GM10266 (cell line): ENCODE data around the gene CNKSR2.

Experiments used
- DNase-seq: peaks from one replicate; pipeline ENCODE4 v3.0.0; 2012; ENCODE audit errors: extremely low spot score
- CTCF ChIP-seq: IDR thresholded peaks from 2 replicates; pipeline ENCODE4 v1.5.1; 2012; ENCODE audit warnings: mild to moderate bottlenecking, low read depth; ENCODE audit not compliant: control insufficient read depth, insufficient read depth; ENCODE audit errors: missing control alignments

CNKSR2 gene

GRCh38 chrX:21437036-21437435 lies 62.8 kb downstream of the CNKSR2 start:
- no peak for TF ChIP-seq CTCF
- DNase-seq, result no peak

- peak; percentile 4 for DNase-seq
- no peak for TF ChIP-seq CTCF
Observed at GRCh38 chrX:21438792-21439191, 64.6 kb downstream of the CNKSR2 start.

DNA sequence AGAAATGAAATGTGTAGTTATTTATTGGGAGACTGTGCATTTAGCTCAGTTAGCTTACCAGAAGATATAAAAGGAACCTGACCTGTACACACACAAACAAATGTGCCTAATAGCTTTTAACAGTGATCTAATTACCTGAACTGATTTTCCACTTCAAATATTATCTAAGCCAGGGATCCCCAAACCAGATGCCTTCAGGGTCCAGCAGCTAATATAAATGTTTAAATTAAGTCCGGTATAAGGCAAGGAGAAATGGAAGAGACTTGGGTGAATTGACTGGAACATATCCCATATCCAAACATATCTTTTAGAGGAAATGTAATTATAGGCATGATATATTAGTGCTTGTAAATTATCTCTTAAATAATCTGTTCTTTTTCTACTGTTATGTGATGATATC lies 66.7 kb downstream of the CNKSR2 start:
- DNase-seq, result no peak
- TF ChIP-seq CTCF, result no peak

DNA sequence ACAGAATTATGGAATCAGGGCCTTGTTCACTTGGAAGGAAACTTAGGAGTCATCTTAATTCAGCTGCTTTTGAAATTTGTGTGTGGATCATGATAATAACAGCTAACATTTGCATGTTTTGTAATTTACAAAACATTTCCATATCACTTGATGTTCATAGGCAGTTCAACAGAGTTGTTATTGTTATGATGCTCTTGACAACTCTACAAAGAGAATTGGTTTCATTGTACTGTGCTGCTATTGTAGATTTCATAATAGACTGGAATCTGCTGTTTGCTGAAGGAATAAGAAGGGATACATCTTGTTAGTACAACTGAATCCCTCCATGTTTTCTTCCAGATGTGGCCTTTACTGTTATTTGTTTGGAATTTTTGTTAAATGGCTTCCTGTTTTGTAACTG lies 83.5 kb downstream of the CNKSR2 start:
- no peak for TF ChIP-seq CTCF
- DNase-seq, result no peak

DNA sequence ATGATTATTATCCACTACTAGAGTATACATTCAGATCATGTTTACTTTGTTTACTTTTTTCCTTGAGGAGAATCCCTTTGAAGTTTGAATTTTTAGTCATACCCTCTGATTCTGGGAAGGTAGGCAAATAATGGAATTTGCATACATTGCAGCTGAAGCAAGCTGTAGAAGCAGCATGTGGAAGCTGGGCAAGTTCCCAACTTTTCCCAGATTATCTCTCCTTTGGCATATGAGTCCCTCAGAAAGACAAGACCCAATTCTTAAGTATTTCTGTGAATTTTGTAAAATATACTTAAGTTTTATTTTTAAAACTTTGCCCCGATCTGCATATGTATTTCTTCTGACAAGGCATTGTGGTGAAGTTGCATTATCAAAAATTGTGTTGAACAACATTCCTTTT lies 94.9 kb downstream of the CNKSR2 start:
- no peak for DNase-seq
- TF ChIP-seq CTCF, result no peak

DNA sequence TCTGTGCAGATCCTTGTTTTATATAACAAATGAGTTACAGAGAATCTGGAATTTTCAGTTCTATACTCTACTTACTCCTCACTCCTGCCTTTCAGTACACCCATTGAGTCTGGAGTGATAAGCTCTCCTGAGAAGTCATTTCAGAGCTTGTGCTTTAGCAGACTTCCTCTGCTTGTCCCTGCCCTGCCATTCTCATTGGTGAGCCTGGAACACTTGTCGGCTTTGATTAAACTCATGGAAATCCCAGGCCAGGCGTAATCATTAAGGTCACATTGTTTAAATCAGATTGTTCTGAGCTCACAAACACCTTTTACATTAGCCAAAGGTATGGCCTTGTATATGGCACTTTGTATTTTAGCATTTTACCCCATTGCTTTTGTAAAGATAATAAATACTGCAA lies 102.7 kb downstream of the CNKSR2 start:
- no peak for DNase-seq
- no peak for TF ChIP-seq CTCF

- peak; percentile 5 for DNase-seq
- peak; percentile 50 for TF ChIP-seq CTCF
Observed at GRCh38 chrX:21479695-21480270, 105.6 kb downstream of the CNKSR2 start.
